IMR-90 (cell line): Measurements from ENCODE around the gene NUBPL. TPM values are rescaled to one million over a fixed set of nuclear protein-coding genes. Genes with fewer than 3 reads are reported as not detected.

Experiments used
- ATAC-seq: fragments of 200-7000 bp; cut with Tn5 transposase; 2 replicates; pipeline ENCODE4 v1.9.1; 2020; ENCODE audit warnings: low read depth, mild to moderate bottlenecking, moderate library complexity
- BruUV-seq: library from RNA; stranded (reverse); fragments of 400-500 nt; replicated peaks from 2 replicates; lab custom pipeline; 2021; lab: Mats Ljungman, UMichigan
- CTCF ChIA-PET: fragments of 300-600 bp; formaldehyde crosslinking; extraction: SDS; loops from one replicate; lab custom pipeline; 2021; ENCODE audit warnings: antibody characterized with exemption; lab: Yijun Ruan, JAX
- POLR2A ChIA-PET: fragments of 300-600 bp; sonication (Branson Sonifier 250); formaldehyde crosslinking; loops from one replicate; lab custom pipeline; 2022; ENCODE audit warnings: antibody characterized with exemption; ENCODE audit not compliant: unreplicated experiment; lab: Charles Lee
- DNase-seq: peaks from one replicate; pipeline ENCODE4 v3.0.0; 2013
- H2AFZ ChIP-seq: replicated peaks from 2 replicates; pipeline ENCODE3; 2013; ENCODE audit warnings: low read length, mild to moderate bottlenecking; ENCODE audit not compliant: poor library complexity
- H2AK5ac ChIP-seq: 2 replicates; pipeline ENCODE4 v1.6.1; 2013; ENCODE audit warnings: low read depth, low read length, inconsistent platforms
- H2AK9ac ChIP-seq: replicated peaks from 2 replicates; pipeline ENCODE3; 2013; ENCODE audit warnings: mild to moderate bottlenecking, low read depth, low read length, moderate library complexity; ENCODE audit not compliant: poor library complexity
- H2BK120ac ChIP-seq: 2 replicates; pipeline ENCODE4 v1.6.1; 2013; ENCODE audit warnings: low read depth, low read length, inconsistent platforms
- H2BK15ac ChIP-seq: 3 replicates; pipeline ENCODE4 v1.6.1; 2013; ENCODE audit warnings: low read depth, low read length, inconsistent platforms
- H2BK20ac ChIP-seq: 2 replicates; pipeline ENCODE4 v1.6.1; 2013; ENCODE audit warnings: low read depth, mild to moderate bottlenecking, inconsistent platforms, low read length, moderate library complexity
- H2BK5ac ChIP-seq: 2 replicates; pipeline ENCODE4 v1.6.1; 2013; ENCODE audit warnings: mild to moderate bottlenecking, low read depth, low read length, inconsistent platforms; ENCODE audit not compliant: poor library complexity, severe bottlenecking
- H3K14ac ChIP-seq: replicated peaks from 2 replicates; pipeline ENCODE4 v1.6.1; 2013; ENCODE audit warnings: low read depth, low read length, inconsistent platforms
- H3K18ac ChIP-seq: 2 replicates; pipeline ENCODE4 v1.6.1; 2013; ENCODE audit warnings: low read depth, low read length, control low read depth
- H3K23ac ChIP-seq: 2 replicates; pipeline ENCODE4 v1.6.1; 2013; ENCODE audit warnings: low read depth, low read length, inconsistent platforms
- H3K27ac ChIP-seq: 2 replicates; pipeline ENCODE4 v1.5.1; 2013; ENCODE audit warnings: mild to moderate bottlenecking, control low read depth, low read length; ENCODE audit not compliant: insufficient read depth
- H3K27me3 ChIP-seq: 2 replicates; pipeline ENCODE4 v1.6.1; 2013; ENCODE audit warnings: low read length; ENCODE audit not compliant: control insufficient read depth, insufficient read depth
- H3K36me3 ChIP-seq: 2 replicates; pipeline ENCODE4 v1.6.1; 2013; ENCODE audit warnings: low read length, mixed read lengths; ENCODE audit not compliant: control insufficient read depth, insufficient read depth
- H3K4ac ChIP-seq: 2 replicates; pipeline ENCODE4 v1.6.1; 2013; ENCODE audit warnings: low read depth, low read length, inconsistent platforms
- H3K4me1 ChIP-seq: 2 replicates; pipeline ENCODE4 v1.6.1; 2013; ENCODE audit warnings: low read length, mixed read lengths; ENCODE audit not compliant: control insufficient read depth, insufficient read depth
- H3K4me2 ChIP-seq: 2 replicates; pipeline ENCODE4 v1.6.1; 2013; ENCODE audit warnings: low read depth, mild to moderate bottlenecking, control low read depth, low read length, moderate library complexity
- H3K4me3 ChIP-seq: 2 replicates; pipeline ENCODE4 v1.5.1; 2013; ENCODE audit warnings: low read depth, mild to moderate bottlenecking, control low read depth, low read length, moderate library complexity; ENCODE audit not compliant: insufficient read depth
- H3K56ac ChIP-seq: 2 replicates; pipeline ENCODE4 v1.6.1; 2013; ENCODE audit warnings: low read length, inconsistent platforms; ENCODE audit not compliant: insufficient read depth; ENCODE audit errors: extremely low read depth
- H3K79me1 ChIP-seq, 2 experiments: 2 replicates each; pipeline ENCODE4 v1.6.1; 2013; ENCODE audit warnings: low read length in 2 of 2, inconsistent platforms in 1 of 2, low read depth in 1 of 2
- H3K9ac ChIP-seq: 2 replicates; pipeline ENCODE4 v1.6.1; 2013; ENCODE audit warnings: low read depth, low read length, control low read depth
- H3K9me1 ChIP-seq: 2 replicates; pipeline ENCODE4 v1.6.1; 2013; ENCODE audit warnings: low read length, inconsistent platforms; ENCODE audit not compliant: insufficient read depth
- H3K9me3 ChIP-seq: 2 replicates; pipeline ENCODE4 v1.6.1; 2013; ENCODE audit warnings: low read length; ENCODE audit not compliant: control insufficient read depth, insufficient read depth
- H4K20me1 ChIP-seq: 2 replicates; pipeline ENCODE4 v1.6.1; 2013; ENCODE audit warnings: low read length, inconsistent platforms; ENCODE audit not compliant: insufficient read depth
- H4K5ac ChIP-seq: 2 replicates; pipeline ENCODE4 v1.6.1; 2013; ENCODE audit warnings: mild to moderate bottlenecking, low read depth, low read length, control low read depth
- H4K8ac ChIP-seq, 2 experiments: 2 replicates each; pipeline ENCODE4 v1.6.1; 2013; ENCODE audit warnings: low read depth in 2 of 2, low read length in 2 of 2, control low read depth in 1 of 2, inconsistent platforms in 1 of 2
- H4K91ac ChIP-seq: 2 replicates; pipeline ENCODE4 v1.6.1; 2013; ENCODE audit warnings: low read depth, low read length, inconsistent platforms; ENCODE audit not compliant: insufficient read depth
- BHLHE40 ChIP-seq: fragments of 150-350 bp; IDR thresholded peaks from 2 replicates; pipeline ENCODE4 v1.6.1; 2016; ENCODE audit warnings: mild to moderate bottlenecking, low read depth, low read length
- MAFK ChIP-seq: IDR thresholded peaks from 2 replicates; pipeline ENCODE4 v1.6.1; 2012; ENCODE audit warnings: low read depth, low read length, improper control_type of control experiment
- MXI1 ChIP-seq: IDR thresholded peaks from 2 replicates; pipeline ENCODE4 v1.6.1; 2012; ENCODE audit warnings: low read depth, mild to moderate bottlenecking, low read length, moderate library complexity, borderline replicate concordance
- RCOR1 ChIP-seq: IDR thresholded peaks from 2 replicates; pipeline ENCODE4 v1.6.1; 2012; ENCODE audit warnings: mild to moderate bottlenecking, low read length, improper control_type of control experiment; ENCODE audit not compliant: insufficient replicate concordance
- WGBS, 2 experiments: methylation state at CpG; one replicate each; pipeline versions ENCODE4 v1.1.5 to v1.1.7; 2013; ENCODE audit warnings: missing lambda C conversion rate in 2 of 2; ENCODE audit not compliant: insufficient read length in 1 of 2; ENCODE audit errors: extremely low coverage in 2 of 2; 5-methylcytosine and 5-hydroxymethylcytosine counted together
- dilution Hi-C: fragments of 300-500 bp; cut with HindIII; formaldehyde crosslinking; loops from one replicate; pipeline ENCODE4 v1.14.3; 2018; ENCODE audit warnings: low sequenced_read_pairs; ENCODE audit not compliant: unreplicated experiment
- in situ Hi-C: fragments of 300-500 bp; cut with MboI; formaldehyde crosslinking; loops from 3 replicates; pipeline ENCODE4 v1.14.3; 2019; ENCODE audit warnings: low sequenced_read_pairs, inconsistent platforms, mixed read lengths
- intact Hi-C: fragments of 100-400 bp; cut with micrococcal nuclease; formaldehyde crosslinking; loops from 2 replicates; pipeline ENCODE4 v1.10.0; 2022
- microRNA-seq, 2 experiments: library from miRNA; stranded (forward) in 1 of 2; unstranded in 1 of 2; fragments of 10-50 nt in 1 of 2; fragments of <30 nt in 1 of 2; gene quantifications in 1 of 2; microRNA quantifications in 1 of 2; one replicate each; pipeline versions ENCODE3 to v1.1.0; 2013 to 2020; ENCODE audit not compliant: insufficient read depth in 1 of 2, insufficient read length in 1 of 2, unreplicated experiment in 1 of 2
- polyA plus RNA-seq, 3 experiments: library from polyadenylated mRNA; depleted of rRNA; stranded (reverse); fragments of >200 nt; gene quantifications; 2 replicates each; pipeline ENCODE4 v1.2.3, GENCODE V29; 2012; ENCODE audit warnings: low replicate concordance in 1 of 3
- small RNA-seq, 5 experiments: library from RNA; depleted of rRNA; stranded (forward); fragments of <200 nt; gene quantifications; one replicate each; pipeline ENCODE3, GENCODE V24; 2012
- total RNA-seq: library from RNA; depleted of rRNA; stranded (reverse); fragments of >200 nt; gene quantifications from 2 replicates; pipeline ENCODE4 v1.2.3, GENCODE V29; 2012; rRNA removed

Gene NUBPL
- total and polyA plus RNA-seq, 2 of the 4 experiments (the other 2 are of a cell fraction), result 5.4 to 11.5 TPM

GRCh38 chr14:31909977-31910376, 348.8 kb downstream of the NUBPL start:
- DNase-seq (no peak), ATAC-seq (no peak)
- no peak overlapping the region for H2BK20ac ChIP-seq
- H4K5ac ChIP-seq, result no peak overlapping the region
- peaks cover 6% of the 10 kb centered on the region for H3K9me3 ChIP-seq
- no peaks in the 10 kb centered on the region for H3K27me3 ChIP-seq
- H4K8ac ChIP-seq, result no peak overlapping the region
- H4K91ac ChIP-seq, result no peak overlapping the region
- TF ChIP-seq MAFK, result peak; percentile 16; the same call in 1 of the 2 replicates
- no peak for TF ChIP-seq MXI1
- TF ChIP-seq RCOR1, result no peak
- no peak for TF ChIP-seq BHLHE40
- H3K14ac ChIP-seq, result no peak overlapping the region
- no TSS peak for BruUV-seq
- no peak overlapping the region for H3K23ac ChIP-seq
- no peak overlapping the region for H3K56ac ChIP-seq
- in situ Hi-C loops (no loop called here), dilution Hi-C loops (no loop called here), intact Hi-C loops (no loop called here)
- WGBS, 2 experiments, result no CpG with 5 or more reads among the region's 3 CpGs
- H3K4me2 ChIP-seq, result no peak overlapping the region
- no peak overlapping the region for H3K9ac ChIP-seq
- no peak overlapping the region for H2AK5ac ChIP-seq
- no peak overlapping the region for H2AK9ac ChIP-seq
- H3K4me1 ChIP-seq, result no peaks in the 10 kb centered on the region
- POLR2A ChIA-PET, result no interaction called here
- H4K20me1 ChIP-seq, result no peaks in the 10 kb centered on the region
- no peaks in the 10 kb centered on the region for H3K36me3 ChIP-seq
- no peak overlapping the region for H2AFZ ChIP-seq
- no peak overlapping the region for H2BK120ac ChIP-seq
- H3K18ac ChIP-seq, result no peak overlapping the region
- no peak overlapping the region for H3K4ac ChIP-seq
- H2BK5ac ChIP-seq, result no peak overlapping the region
- no peaks in the 10 kb centered on the region for H3K79me1 ChIP-seq
- H2BK15ac ChIP-seq, result no peak overlapping the region
- H3K9me1 ChIP-seq, result no peaks in the 10 kb centered on the region
- no peak overlapping the region for H3K4me3 ChIP-seq
- no peak overlapping the region for H3K27ac ChIP-seq
- CTCF ChIA-PET, result interaction anchor here (0.7 kb wide), 1 partner anchor 128 kb away, joined by 3 read pairs; no protein-coding TSS in a partner anchor

Small RNA genes lying within 50 kb of the gene (microRNA-seq; reads per million reads assigned to microRNA genes)
- gene RNU6-455P (ENCODE audit: insufficient read depth, insufficient read length) (not detected), gene RNU6-602P (ENCODE audit: insufficient read depth, insufficient read length) (not detected)

Small RNA genes lying within 50 kb of the gene (small RNA-seq; reads per million reads assigned to genes)
- gene RNU6-455P, result 0 reads per million in 5 experiments
- gene RNU6-602P, result 0 reads per million in 5 experiments

Other genes with a start within 250 kb of the NUBPL start
- 46.4 and 48.9 TPM in 2 replicates for gene HEATR5A, start 140.9 kb upstream of the NUBPL start, total RNA-seq
- 12.6 and 14.0 TPM in 2 replicates for gene HEATR5A, start 140.9 kb upstream of the NUBPL start, polyA plus RNA-seq (2012; rRNA removed)
- 24.9 and 46.1 TPM in 2 replicates for gene DTD2, start 103.9 kb upstream of the NUBPL start, total RNA-seq
- gene DTD2, start 103.9 kb upstream of the NUBPL start, polyA plus RNA-seq (2012; rRNA removed), result 13.4 and 16.9 TPM in 2 replicates
- not detected in 2 replicates for gene GPR33, start 73.4 kb upstream of the NUBPL start, total RNA-seq
- not detected in 2 replicates for gene GPR33, start 73.4 kb upstream of the NUBPL start, polyA plus RNA-seq (2012; rRNA removed)